Daoy (cell line): Measurements from ENCODE around the gene TRAF3IP3. TPM values are rescaled to one million over a fixed set of nuclear protein-coding genes. Genes with fewer than 3 reads are reported as not detected.
A peak's percentile ranks its signal among the peaks of the same experiment; 100 is the strongest.
"Not testable (repeated sequence)": the region's sequence is repeated elsewhere in the genome, so short reads cannot be mapped to it uniquely, and the experiment has no call there.

Experiments used
- DNase-seq: peaks from one replicate; pipeline ENCODE4 v3.0.0-alpha.2; 2015; ENCODE audit warnings: low read depth
- total RNA-seq: library from RNA; depleted of rRNA; stranded (reverse); fragments of >200 nt; shearing (Covaris generic); gene quantifications from 2 replicates; pipeline ENCODE4 v1.2.3, GENCODE V29; 2014

The TRAF3IP3 gene
- total RNA-seq, 1 experiment from 2014 or later, result not detected

- DNase-seq, result no peak
These were observed 11.9 kb downstream of the TRAF3IP3 start for GRCh38 chr1:209767706-209768105.

GRCh38 chr1:209768354-209768774 is 12.5 kb downstream of the TRAF3IP3 start:
- no peak for DNase-seq

DNA sequence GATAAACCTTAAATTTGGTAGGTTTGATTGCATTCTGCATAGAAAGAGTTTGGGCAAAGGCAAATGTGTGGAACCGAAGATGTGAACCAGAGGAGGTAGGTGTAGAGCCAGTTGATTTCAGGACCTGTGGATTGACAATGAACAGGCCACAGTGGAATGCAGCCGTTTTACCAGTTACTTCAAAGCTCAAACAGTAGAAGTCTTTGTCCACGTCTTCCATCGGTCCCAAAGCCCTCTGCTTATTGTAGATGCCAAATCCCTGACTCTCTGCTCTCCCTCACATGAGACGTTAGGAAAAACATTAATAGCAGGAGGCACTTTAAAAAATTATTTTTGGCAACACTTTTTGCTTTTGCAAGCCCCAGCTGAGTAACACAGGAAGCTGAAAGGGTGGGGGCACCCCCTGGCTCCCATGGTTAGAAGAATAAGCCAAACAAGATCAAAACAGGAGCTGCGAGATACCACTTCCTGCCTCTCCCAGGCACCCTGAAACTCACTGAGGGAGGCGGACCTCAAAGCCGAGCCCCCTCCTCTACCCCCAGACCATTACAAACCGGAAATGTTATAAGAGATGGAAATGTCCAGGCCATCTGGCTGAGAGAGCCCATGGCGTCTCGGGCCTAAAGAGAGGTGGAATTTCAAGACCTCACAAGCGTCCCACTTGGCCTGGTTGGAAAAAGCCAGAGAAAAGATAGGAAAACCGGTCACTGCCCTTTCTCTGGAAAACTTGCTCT is 13.5 kb downstream of the TRAF3IP3 start:
- DNase-seq, result peak; percentile 87

- DNase-seq, result no peak
These were observed 14.1 kb downstream of the TRAF3IP3 start for GRCh38 chr1:209769971-209770370.

GRCh38 chr1:209770636-209771415 is 15.0 kb downstream of the TRAF3IP3 start:
- no peak for DNase-seq

GRCh38 chr1:209772126-209772525 is 16.3 kb downstream of the TRAF3IP3 start:
- DNase-seq, result no peak

GRCh38 chr1:209774592-209774991 is 18.7 kb downstream of the TRAF3IP3 start:
- DNase-seq, result no peak

DNA sequence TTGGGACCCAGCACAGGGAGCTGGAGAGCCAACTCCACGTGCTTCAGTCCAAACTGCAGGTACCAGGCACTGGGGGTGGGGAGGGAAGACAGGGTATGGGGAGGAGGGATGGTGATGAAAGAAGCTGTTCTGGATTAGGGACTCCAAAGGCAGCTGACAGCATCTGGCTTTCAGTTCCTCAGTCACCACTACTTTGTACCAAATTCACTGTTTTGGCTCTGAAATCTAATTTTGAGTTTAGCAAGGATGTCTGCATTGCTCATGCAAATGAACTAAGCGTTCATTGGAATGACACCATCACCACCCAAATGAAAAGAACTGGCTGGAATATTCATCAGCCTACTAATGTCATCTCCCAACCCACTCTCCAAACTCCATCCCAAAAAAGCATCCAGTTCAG is 19.8 kb downstream of the TRAF3IP3 start:
- no peak for DNase-seq

DNA sequence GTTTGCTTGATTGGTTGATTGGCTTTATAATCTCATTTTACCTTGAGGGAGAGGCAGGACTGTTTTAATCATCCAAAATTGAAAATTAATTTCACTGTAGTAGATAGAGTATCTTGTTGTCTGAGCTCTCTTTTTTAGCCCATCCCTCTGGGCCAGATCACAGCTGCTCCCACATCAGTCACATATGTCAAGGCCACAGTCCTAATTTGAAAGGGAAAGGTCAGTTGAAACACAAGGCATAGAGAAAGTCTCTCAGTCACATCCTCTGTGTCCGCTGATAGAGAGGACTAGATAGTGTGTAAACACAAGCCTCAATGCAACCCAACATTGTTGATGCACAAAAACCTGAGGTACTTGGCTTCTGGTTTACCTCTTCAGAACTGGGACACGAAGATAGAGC is 21.7 kb downstream of the TRAF3IP3 start:
- DNase-seq, result no peak

DNA sequence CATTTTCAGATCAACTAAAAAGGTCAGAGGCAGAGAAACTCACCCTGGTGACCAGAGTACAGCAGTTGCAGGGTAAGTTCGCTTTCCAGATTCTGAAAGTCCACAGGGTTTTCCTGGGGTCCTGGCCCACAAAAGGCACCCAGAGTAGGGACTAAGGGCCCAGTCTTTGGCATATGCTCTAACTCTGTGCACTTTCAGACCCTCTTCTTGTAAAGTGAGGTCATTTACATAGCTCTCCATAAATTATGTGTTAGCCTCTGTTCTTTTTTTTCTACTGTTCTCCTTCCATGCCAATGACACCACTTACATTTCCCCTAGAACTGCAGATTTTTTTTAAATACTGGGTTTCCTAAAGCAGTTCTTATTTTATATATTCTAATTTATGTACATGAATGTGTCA is 22.2 kb downstream of the TRAF3IP3 start:
- DNase-seq, result no peak

GRCh38 chr1:209780268-209780667 is 24.4 kb downstream of the TRAF3IP3 start:
- DNase-seq, result no peak

DNA sequence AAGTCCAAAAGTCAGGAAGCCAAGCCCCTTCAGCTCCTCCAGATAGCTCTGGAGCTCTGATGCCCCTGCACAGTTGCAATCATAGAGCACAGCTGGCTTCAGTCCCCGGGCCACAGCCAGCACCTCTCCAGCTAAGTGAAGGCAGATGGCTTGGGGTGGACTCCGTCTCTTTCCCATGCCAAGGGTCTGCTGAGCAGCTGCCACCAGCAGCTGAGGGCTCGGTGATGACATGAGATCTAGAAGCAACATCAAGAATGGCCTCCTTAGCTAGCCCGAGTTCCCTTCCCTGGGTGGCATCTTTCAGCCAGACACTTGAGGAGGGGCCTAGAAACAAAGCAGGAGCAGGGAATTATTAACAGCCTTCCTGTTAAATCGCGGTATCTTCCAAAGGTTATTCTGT is 27.5 kb downstream of the TRAF3IP3 start:
- DNase-seq, result no peak

GRCh38 chr1:209784265-209785169 is 28.7 kb downstream of the TRAF3IP3 start, which contains the start of gene C1orf74:
Gene C1orf74, minus strand, starts transcription at chr1:209784559. Its CDS starts 925 bp downstream, at chr1:209783634.
- peak; percentile 99 for DNase-seq

DNA sequence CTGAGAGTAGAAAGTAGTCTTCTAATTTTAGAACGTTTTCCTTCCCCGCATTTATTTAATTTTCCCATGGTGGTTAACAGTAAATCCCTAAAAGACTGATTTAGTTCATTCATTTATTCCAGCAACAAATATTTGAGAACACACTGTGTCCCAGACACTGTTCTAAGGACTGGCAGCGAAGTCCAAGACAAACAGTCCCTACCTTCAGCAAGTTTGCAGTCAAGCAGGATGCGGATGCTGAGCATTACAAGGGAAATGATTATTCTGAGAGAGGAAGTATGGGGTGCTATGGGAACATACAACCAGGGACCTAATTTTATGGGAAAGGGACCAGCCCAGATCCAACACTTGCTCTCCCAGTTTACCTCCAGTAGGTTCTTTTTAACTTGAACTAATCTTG is 29.7 kb downstream of the TRAF3IP3 start:
- no peak for DNase-seq

GRCh38 chr1:209786146-209786545 is 30.3 kb downstream of the TRAF3IP3 start:
- DNase-seq, result no peak

GRCh38 chr1:209787551-209787950 is 31.7 kb downstream of the TRAF3IP3 start:
- DNase-seq, result no peak

GRCh38 chr1:209789245-209789644 is 33.4 kb downstream of the TRAF3IP3 start:
- DNase-seq, result no peak

DNA sequence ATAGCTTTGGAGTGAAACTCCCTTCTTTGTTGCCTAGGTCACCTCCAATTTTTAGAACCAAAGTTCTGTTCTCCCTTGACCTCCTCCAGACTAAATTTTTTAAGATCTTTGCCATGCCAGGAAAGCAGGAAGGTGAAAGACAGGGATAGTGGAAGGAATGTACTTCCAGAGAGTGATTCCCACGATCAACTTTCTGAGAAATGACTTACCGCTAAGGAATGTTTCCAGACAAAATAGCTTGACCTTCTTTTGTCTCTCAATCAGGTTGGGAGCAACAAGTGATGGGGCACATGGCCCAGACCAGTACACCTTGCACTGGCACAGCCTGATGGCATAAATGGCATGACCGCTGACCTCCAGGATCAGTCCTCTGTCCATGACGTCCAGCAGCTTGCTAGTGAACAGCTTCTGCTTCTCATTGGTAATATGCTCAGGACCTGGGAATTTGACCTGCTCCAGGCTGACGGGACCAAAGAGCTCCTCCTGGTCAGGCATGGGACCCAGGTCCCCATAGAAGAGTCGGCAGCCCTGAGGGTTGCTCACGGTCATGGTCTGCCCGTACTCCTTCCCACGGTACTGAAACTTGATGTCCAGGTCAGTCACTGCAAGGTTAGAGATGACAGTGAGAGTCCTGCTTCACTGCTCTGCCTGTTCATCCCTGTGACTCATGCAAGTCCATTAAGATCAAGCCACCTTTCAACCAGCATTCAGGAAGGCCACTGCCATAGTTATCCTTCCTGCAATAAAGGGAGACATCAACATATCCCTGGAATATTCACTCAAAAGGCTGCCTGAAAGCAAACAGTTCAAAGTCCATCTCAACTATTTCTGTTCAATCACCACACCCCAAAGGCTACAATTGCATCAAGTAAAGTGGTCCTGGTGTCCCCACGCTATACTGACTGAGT is 34.7 kb downstream of the TRAF3IP3 start:
- no peak for DNase-seq

DNA sequence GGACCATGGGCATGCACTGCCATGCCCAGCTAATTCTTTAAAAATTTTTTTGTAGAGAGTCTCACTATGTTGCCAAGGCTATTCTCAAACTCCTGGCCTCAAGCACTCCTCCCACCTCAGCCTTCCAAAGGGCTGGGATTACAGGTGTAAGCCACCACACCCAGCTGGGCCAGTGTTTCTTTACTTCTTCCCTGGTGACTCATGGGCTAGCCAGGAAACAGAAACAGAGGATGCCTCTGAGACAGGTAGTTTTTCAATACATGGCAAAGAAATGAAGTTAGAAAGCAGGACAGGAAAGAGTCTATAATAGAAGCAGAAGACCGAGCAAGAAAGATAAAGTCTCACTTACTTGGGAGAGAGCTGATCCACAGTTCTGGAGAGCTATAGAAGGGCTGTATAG is 36.1 kb downstream of the TRAF3IP3 start:
- no peak for DNase-seq

DNA sequence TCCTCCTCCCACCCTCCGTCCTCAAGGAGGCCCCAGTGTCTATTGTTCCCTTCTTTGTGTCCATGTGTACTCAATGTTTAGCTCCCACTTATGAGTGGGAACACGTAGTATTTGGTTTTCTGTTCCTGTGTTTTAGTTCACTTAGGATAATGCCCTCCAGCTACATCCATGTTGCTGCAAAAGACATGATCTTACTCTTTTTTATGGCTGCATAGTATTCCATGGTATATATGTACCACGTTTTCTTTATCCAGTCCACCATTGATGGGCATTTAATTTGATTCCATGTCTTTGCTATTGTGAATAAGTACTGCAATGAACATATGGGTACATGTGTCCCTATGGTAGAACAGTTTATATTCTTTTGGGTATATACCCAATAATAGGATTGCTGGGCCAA is 37.9 kb downstream of the TRAF3IP3 start:
- DNase-seq, result not testable (repeated sequence)
